ENCODE measurements around the gene CYTH1.
"Not testable (repeated sequence)": the region's sequence is repeated elsewhere in the genome, so short reads cannot be mapped to it uniquely, and the experiment has no call there.

Gene CYTH1

DNA sequence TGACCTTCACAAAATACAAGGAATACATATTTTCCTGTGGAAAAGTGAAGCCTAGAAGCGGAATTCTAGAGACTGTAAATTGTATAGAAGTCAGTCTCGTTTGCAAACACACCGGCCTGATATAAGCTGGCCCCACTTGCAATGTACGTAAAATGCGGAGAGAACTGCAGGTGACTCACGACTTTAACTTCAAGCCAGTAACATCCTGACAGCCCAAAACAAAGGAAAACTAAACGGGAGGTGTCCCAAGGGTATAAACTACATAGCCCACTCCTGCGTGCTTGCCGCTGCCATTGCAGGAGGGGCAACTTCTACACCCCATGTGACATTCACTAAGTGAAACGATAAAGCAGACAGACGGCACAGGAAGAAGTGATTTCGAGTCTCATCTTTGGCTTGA lies 101.6 kb downstream of the CYTH1 start:
- no peak for DNase-seq

DNA sequence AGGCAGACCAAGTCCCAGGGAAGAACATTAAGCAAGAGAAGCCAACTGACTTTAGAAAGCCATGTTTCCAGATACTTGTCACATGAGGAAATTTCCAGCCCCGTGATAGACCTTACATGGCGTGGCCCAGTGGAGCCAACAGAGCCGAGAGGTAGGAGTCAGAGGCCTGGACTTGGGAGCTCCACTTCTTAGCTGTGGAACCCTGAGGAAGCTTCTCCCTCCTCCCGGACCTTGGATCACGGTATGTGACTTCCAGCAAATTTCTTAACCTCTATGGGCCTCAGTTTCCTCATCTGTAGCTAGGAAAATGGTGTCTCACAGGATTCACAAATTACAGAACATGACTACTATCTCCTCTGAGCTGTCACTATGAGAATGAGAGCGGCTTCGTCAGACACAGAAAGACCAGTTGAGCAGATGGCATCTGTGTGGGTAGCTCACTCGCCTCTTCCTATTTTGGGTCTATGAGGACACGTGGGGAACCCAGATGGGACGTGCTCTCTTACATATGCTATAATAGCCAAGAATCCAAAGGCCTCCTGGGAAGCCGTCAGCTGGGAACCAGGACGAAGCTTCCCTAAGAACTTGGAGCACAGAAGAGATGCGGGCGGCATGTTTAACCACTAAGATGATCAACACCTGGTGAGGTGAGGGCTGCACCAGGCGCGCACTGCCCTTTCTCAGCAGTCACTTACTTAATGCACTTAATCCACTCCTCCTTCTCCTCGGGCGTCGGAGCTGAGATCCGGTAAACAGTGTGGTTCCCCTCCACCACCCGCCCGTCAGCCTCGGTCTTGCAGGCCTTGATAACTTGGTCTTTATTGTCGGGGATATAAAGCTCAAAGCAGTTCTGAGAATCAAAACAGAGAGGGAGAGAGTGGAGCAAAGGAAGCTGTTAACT lies 102.3 kb downstream of the CYTH1 start:
- DNase-seq, result no peak

DNA sequence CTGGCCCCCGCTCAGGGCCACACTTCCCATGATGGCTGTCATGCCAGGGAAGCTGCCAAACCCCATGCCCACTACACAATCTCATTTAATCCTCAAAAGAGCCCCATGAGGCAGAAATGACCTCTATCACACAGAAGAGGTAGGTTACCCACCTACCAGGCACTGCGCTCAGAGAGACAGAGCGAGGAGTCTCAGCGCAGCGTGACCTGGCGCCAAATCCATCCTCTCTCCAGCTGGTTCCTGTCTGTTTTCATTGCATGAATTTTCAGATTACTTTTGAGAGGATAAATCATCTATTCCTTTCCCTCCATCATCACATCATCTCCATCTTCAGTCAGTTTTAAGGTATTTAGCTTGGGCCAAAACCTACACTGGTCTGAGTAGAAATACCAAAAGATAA lies 103.4 kb downstream of the CYTH1 start:
- no peak for DNase-seq

DNA sequence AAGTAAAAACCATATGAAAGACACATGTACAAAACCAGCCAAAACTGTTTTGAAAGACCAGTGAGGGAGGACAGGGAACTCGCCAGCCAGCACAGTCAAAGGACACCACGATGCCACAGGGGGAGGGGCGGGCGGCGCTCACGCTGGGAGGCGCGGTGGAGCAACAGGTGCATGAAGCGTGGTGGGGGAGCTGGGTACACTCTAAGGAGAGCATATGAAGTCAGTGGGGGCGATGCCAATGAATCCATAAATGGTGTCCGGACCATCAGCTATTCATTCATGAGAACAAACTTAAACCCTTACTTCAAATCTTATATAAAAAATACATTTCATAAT lies 103.9 kb downstream of the CYTH1 start:
- no peak for DNase-seq

DNA sequence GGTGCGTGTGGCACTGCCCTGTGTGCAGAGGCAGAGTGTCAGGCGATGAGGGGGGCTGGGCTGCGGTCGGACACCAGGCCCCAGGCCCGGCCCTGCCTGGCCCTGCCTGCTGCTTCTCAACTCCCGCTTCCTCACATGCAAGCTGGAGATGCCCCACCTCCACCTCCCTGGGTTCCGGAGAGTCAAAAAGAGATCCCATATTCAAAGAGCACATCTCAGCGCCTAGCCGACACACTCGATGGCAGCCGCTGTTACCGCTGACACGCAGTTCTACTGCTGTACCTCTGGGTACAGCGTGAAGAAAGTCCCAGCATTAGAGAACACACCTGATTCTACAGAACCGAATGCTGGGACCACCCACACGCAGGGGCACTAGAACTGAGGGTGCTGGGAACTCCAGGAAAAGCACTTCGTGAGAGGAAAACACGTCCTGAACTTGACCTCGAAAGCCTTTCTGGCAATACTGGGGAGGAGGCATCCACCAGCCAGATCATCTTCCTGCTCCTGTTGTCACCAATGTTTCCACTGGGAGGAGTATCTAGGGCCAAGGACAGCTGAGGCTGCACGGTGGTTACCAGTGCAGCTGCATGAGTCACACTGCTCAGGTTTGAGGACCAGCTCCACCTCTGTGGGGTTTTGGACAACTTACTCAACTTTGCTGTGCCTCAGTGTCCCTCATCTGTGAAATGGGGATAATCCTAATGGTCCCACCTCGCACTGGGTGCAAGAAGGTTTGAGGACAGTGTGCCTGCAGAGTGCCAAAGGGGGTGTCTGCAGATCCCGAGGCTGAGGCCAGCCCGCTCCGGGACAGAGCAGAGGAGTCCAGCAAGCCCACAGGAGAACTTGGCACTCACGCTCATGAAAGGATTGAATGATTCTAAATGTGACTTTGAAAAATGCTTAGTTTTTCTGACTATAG lies 104.5 kb downstream of the CYTH1 start:
- DNase-seq, result no peak

DNA sequence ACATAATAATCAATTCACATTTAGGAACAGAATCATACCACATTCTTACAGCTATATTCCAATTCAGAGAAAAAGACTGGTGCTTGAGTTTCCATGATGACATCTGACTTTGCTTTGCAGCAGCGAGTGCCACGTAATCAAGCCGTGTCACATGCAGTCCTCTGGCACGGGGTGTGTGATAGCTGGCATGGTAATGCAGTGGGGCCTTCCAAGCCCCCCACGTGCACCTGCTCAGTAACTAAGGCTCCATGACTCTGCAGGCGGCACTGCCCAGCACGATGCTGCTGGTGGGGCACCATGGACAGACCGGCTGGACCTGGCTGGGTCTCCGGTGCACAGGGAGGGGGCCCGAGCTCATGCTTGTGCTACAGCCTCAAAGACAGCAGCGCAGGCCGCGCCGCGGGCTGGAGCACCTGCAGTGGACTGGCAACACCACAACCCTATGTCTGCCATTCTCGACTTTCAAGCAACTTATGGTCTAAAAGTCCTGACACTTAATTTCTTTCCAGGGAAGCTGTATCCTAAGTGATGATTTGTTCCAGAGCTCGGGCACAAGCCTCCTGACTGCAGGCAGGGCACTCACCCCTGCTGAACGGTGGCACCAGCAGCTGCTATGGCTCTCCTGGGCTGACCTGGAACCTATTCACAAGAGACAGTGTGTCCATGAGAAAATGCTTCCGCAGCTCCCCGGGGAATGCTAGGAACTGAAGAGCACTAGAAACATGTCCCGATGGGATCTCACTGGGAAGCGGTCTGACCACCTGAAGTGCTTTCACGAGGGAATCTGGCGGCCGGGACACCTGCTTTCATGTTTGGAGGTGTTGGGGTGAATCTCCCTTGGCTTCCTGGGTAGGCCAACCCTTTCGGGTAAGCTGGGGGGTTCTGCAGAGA lies 105.4 kb downstream of the CYTH1 start:
- no peak for DNase-seq

DNA sequence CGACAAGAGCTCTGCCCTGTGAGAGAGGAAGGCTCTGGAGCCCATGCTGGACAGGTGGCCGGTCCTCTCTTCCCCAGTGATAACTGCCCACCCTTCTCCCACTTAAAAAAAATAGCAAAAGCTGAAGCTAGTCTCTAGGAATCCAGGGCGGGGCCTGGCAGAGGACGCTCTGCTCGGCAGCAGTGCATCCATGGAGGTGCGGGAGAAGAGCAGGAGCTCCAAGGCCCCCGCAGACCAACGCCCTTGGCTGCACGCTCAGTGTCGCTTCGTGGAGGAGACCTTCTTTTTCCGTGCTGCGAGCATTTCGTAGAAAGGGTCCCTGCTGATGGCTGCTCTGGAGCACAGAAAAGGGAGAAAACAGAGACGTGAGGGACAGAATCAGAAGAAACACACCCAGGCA lies 106.2 kb downstream of the CYTH1 start:
- no peak for DNase-seq

DNA sequence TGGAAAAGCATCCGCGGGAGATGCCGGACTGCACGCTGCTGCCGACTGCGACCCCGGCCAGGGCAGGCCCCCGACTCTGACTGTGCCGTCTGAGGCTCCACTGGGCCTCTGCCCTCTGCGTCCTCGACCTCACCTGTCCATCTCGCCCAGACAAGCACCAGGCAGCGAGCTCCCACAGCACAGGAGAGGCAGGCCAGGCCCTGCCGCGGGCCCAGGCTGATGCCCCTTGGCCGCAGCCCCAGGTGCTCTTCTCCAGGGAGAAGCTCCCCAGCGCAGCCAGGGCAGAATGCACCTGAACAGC lies 106.8 kb downstream of the CYTH1 start:
- no peak for DNase-seq

DNA sequence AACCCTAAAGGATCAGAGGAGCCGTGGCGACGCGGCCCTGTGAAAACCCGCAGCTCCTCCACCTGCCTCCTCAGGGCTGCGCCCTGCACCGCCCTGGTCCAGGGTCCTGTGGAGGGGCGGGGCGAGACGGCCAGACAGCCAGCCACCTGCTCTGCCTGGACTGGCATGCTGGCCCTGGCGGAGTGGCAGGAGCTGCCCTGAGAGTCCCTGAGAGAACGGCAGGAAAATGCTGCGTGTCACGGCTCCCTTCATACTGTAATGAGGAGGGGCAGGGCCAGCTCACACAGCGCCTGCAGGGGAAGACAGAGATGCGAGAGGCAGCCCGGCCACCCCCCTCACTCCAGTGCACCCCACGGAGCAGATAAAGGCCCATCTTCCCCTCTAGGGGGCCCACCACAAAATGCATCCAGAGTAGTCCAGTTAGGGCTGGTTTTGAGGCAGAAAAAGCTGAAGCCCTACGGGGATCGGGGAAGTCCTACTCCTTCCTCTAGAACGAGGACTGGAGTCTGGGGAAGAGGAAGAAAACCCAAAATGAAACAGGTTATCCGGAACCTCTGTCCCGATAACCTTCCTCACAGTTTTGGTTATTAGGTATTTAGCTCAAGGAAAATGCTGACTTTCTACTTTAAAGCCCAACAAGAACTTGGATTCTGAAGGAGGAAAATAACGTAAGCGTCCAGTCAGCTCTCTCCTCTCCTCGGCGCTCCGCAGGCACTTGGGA lies 107.3 kb downstream of the CYTH1 start:
- no peak for DNase-seq

DNA sequence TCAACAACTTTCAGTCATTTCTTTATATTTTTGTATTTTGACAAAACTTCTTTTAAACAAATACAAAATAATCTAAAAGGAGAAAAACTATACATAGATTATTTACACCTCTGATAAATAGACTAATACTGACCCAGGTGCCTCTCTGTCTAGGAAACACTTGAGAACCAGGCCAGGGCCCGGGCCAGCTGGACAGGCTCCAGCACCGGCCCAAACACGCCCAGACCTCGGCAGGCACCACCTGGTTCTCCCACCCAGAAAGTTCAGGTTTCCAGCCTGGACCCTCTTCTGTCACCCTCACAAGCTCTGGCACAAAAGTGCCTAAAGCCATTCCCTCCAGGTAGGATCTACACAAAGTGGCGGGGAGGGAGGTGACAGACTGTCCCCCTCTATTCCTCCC lies 107.9 kb downstream of the CYTH1 start:
- no peak for DNase-seq

DNA sequence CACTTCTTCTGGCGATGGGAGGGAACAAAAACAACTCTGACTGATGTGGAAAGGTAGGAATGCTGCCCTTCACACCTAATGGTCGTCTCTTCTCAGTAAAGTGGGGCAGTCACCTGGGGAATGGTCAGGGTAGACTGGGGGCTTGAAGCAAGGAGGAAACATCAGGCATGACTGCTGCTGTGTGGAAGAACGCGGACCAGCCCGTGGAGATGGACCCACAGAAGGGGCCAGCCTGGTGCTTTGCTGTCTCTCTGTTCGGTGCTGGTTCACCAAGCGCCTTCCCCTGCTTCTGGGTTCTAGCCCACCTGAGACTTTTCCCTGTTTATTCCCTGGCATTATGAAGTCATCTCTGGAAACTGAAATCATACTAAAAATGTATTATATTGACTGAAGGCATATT lies 108.7 kb downstream of the CYTH1 start:
- DNase-seq, result no peak

DNA sequence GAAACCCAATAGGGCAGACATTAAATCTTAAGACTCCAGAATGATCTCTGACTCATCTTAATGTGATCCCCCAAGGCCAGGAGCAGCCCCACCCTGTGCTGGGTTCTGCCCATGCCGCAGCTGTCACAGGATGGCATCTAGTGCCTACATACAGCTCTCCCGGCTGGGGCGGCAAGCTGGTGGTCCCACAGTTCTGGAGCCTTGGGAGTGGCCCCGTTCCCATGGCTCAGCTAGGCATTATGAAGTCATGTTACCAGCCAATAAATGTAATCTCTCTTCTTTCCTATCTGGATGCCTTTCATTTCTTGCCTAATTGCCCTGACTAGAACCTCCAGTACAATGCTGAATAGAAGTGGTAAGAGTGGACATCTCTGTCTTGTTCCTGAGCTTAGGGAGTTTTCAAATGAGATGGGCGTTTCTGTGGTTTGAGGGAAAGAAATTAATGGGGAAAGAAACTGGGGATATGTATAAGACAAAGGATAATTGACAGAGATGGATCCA lies 109.2 kb downstream of the CYTH1 start:
- DNase-seq, result no peak

DNA sequence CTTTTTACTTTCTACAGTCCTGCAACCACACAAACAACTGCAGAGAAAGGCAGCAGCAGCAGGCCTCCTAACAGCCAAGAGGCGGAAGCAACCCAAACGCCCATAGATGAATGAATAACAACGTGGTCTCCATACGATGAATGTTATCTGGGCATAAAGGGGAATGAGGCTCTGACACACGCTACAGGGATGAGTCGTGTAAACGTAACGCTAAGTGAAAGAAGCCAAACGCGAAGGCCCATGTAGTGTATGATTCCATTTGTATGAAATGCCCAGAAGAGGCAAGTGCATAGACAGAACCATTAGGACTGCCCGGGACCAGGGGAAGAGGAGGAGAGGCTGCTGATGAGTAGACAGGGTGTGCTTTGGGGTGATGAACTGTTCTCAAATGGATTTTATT lies 110.1 kb downstream of the CYTH1 start:
- DNase-seq, result no peak

DNA sequence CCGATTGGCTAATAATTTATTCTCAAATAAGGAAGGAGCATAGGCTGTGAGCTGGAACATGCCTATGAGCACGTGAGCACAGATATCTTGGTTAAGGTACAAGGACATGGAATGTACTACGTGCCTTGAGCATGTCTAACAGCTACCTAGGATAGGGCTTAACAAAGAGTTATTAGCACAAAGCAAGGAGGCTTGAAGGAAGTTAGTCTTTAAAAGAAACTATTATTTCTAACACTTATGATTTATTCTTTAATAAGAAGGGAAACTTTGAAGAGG lies 110.4 kb downstream of the CYTH1 start:
- not testable (repeated sequence) for DNase-seq

DNA sequence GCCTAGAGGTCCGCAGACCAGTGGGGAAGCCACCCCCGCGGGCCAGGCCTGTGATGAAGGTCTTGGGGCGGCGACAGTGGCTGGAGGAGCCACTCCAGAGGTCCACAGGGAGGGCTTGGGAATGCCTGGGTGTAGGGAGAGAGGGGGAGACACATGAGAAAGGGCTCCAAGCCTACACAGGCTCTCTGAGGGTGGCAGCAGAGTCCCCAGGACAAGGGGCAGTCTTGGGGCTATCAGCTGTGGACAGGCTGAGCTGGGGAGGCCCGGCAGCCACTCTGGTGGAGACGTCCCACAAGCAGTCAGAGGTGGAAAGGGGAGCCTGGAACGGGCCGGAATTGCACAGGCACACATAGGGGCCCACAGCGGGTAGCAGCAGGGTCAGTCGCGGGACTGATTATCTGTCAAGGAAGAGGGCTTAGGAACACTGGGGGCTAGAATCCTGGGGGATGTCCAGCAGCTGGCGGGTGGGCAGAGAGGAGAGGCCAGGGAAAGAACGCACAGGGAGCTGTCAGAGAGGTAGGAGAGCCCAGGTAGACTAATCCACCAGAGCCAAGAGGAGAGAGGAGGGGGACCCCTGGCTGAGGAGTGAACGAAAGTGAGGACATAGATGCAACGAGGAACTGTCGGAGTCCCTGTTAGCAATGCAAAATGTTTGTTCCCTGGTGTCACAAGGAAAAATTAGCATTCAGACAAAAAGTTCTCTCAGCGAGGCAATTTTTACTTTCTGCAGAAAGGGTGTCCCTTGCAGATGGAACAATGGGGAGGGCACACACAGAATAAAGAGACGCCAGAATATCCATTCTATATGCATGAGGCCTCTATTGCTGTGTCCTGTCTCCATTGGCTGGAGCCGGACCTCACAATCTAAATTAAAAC lies 111.0 kb downstream of the CYTH1 start:
- DNase-seq, result no peak

DNA sequence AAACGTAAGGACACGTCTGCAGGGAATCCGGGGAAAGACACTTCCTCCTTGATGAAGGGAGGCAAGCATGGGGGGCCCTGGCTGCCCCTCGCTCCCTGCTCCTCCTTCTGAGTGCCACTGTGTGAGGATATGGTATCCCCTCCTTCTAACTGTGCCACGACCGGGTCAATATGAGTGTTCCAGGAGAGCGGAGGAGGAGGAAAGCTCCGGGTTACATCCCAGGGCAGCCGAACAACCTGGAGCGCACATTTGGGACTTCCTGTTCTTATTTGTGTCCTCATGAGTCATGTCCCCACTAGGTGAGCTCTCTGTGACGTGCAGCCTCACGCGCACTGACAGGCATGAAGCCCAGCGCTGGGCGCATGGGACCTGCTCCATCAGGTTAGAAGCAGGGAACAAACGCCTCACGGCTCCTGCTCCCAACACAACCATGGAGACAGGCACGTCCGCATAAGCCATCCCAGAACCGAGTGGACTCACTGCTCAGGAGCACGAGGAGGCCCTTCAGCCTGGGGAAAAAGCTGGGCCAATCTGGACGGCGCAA lies 112.0 kb downstream of the CYTH1 start:
- DNase-seq, result no peak

DNA sequence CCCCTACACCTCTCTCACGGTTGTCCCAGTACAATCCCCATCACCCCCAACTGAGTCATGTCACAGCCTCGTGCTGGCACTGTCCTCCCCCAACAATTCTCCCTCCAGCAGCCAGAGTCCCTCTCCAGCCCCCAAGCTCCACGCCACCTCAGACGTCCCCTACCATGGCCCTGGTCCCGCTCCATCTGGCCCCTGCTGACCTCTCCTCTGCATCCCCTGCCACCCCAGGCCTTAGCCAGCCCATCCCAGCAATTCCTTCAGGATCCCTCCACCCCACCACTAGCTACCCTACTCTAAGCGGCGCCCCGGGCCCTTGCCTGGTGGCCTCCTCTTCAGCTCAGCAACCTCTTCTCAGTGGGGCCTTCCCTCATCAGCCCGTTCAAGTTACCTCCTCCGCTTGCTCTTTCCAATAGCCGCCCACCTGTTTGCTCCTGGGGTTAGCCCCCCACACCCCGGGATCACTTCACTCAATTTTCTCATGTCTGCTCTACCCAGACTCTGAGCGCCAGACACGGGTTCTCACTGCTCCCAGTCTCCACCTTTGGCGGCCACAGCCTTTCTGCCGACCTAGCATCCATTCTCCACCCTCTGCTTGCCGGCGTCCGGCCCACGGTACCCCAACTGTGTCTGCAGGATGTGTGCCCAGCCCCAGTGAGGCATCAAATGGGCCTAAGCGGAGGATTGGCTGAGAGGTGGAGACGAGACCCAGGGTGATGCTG lies 112.7 kb downstream of the CYTH1 start:
- DNase-seq, result no peak

DNA sequence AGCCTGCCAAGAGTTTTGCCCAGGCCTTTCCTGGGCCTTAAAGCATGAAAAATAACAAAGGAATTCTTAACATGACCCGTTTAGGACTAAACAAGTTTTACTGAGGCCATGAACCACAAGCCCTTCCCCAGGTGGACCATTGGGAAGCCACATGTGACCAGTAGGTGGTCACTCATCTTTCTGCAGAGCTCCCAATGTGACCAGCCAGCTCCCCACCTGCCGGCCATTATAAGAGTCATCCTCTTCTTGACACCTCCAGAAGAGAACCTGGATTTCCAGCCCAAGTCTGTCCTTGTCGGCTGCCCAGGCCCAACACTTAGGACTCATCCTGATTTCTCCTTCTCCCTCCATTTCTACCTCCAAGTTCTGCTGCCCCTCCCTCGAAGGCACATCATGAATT lies 113.2 kb downstream of the CYTH1 start:
- DNase-seq, result no peak

DNA sequence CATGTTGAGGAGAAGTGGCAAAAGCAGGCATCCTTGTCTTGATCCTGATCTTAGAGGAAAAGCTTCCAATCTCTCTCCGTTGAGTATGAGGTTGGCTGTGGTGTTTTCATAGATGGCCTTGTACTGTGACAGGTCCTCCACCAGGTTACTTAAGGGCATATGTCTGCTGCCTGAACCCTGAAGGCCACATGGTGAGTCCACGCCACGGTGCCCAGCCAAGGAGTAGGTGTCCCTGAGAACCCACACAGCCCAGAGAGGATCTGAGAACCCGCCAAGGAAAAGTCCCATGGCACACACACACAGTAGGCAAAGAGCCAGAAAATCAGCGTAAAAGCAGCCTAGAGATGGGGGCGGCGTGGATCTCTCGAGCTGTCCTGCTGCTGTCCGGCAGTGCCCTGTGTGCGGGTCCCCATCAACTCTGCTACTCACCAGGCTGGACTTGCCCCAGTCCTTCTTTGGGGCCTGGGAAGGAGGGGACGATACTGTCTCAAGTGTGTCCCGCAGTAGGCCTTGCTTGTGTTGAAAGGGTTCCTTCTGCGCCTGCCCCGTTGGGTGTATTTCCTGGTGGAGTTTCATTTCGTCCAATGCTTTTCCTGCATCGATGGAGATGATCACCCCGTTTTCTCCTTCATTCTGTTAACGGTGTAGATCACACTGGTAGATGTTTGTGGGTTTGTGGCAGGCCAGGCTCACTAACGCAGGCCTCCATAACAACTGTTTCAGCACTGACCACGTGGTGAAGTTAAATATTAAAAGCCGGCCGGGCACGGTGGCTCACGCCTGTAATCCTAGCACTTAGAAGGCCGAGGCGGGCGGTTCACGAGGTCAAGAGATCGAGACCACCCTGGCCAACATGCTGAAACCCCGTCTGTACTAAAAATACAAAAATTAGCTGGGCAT lies 114.1 kb downstream of the CYTH1 start:
- no peak for DNase-seq

DNA sequence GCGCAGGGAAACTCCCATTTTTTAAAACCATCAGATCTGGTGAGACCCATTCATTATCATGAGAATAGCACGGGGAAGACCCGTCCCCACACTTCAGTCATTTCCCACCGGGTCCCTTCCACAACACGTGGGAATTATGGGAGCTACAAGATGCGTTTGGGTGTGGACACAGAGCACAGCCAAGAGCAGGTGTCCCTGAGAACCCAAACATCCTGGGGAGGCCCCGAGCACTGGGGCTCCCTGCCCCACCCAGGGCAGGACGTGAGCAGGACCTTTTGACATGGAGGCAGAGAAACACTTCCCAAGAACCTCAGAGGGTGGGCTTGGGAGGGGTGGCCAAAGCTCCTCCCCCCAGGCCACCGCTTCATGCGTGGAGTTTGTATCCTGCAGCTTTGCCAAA lies 115.0 kb downstream of the CYTH1 start:
- no peak for DNase-seq
